GM10248 (cell line): ENCODE results near the gene GNAT2.

Experiments used
- CTCF ChIA-PET: fragments of 300-600 bp; sonication (Branson Sonifier 250); formaldehyde crosslinking; extraction: SDS; loops from one replicate; lab custom pipeline; 2021; ENCODE audit warnings: antibody characterized with exemption; lab: Yijun Ruan, JAX
- POLR2A ChIA-PET: fragments of 350-650 bp; sonication (Branson Sonifier 250); formaldehyde crosslinking; extraction: SDS; loops from one replicate; lab custom pipeline; 2020; ENCODE audit warnings: antibody characterized with exemption; lab: Yijun Ruan, JAX
- DNase-seq: peaks from one replicate; pipeline ENCODE4 v3.0.0; 2012; ENCODE audit errors: extremely low spot score
- TF ChIP-seq, protein P1 (sequence below): IDR thresholded peaks from 2 replicates; pipeline ENCODE4 v1.5.1; 2012; ENCODE audit warnings: mild to moderate bottlenecking, low read depth; ENCODE audit errors: extremely low read depth, missing control alignments, control extremely low read depth

Gene GNAT2

DNA sequence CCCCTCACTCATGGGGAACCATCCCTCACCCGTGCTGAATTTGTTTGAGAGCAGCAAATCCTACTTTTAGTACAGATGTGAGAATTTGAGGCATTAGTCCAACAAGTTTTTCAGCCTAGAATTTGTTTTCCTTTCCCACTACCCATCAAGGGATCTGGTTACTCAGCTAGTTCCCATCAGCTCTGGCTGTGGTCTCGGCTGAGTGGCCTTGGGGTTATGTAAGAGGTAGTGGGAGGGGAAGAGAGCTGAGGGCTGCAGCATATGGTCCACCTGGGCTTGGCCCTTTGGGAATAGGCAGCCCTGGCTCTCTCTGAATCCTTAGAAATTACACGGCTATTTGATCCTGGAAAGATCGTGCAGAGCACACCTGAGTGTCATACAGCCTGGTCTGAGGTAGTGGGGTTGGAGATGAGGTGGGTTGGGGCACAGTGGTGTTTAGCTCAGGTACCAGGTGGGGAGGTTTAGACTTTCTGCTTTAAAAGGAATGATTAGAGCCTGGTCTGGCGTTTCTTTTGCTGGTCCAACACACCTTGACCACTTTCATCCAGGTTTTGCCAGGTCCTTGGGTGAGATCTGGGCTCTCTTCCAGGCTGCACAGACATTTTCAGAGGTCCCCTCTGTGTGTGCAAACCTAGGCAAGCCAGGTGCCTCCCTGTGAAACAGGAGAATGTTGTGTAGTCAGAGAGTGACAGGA lies 40.7 kb upstream of the GNAT2 start:
- DNase-seq, result no peak
- ChIA-PET CTCF (interaction anchor here (0.6 to 9.3 kb wide), 5 partner anchors 9 to 166 kb away, joined by 3 to 108 read pairs (median 3); partner anchors contain the start of gene CYB561D1), POLR2A (no interaction called here)
- TF ChIP-seq, protein P1, sequence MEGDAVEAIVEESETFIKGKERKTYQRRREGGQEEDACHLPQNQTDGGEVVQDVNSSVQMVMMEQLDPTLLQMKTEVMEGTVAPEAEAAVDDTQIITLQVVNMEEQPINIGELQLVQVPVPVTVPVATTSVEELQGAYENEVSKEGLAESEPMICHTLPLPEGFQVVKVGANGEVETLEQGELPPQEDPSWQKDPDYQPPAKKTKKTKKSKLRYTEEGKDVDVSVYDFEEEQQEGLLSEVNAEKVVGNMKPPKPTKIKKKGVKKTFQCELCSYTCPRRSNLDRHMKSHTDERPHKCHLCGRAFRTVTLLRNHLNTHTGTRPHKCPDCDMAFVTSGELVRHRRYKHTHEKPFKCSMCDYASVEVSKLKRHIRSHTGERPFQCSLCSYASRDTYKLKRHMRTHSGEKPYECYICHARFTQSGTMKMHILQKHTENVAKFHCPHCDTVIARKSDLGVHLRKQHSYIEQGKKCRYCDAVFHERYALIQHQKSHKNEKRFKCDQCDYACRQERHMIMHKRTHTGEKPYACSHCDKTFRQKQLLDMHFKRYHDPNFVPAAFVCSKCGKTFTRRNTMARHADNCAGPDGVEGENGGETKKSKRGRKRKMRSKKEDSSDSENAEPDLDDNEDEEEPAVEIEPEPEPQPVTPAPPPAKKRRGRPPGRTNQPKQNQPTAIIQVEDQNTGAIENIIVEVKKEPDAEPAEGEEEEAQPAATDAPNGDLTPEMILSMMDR, result no peak

DNA sequence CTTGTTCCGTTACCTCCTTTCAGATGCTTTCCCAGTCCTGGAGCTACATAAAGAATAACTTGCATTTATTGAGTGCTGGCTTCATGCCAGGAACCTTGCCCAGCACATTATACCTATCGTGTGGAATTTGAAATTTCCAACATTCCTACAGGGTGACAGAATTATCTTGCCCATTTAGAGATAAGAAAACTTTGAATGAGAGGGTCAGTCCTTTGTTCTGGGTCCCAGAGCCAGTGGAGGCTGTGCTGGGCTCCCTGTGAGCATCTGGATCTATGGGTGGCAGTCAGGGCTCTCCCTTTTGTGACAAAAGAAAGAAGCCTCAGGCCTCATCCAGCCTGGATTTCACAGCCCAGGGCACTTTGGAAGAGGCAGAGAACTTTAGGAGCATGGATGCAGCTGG lies 39.7 kb upstream of the GNAT2 start:
- TF ChIP-seq, protein P1, result no peak
- POLR2A ChIA-PET, result no interaction called here
- CTCF ChIA-PET, result interaction anchor here (1.1 to 9.3 kb wide), 3 partner anchors 10 to 19 kb away, joined by 3 to 108 read pairs (median 6); no protein-coding TSS in a partner anchor
- no peak for DNase-seq

- ChIA-PET CTCF (interaction anchor here (1.2 to 9.3 kb wide), 3 partner anchors 9 to 19 kb away, joined by 3 to 108 read pairs (median 6); no protein-coding TSS in a partner anchor), POLR2A (interaction anchor here (0.7 kb wide), 1 partner anchor 109 kb away, joined by 3 read pairs; no protein-coding TSS in a partner anchor)
- TF ChIP-seq, protein P1, result no peak
- no peak for DNase-seq
Measured at GRCh38 chr1:109658533-109659042, 39.2 kb upstream of the GNAT2 start.

GRCh38 chr1:109657970-109658369 lies 38.6 kb upstream of the GNAT2 start:
- CTCF ChIA-PET, result interaction anchor here (1.2 to 9.3 kb wide), 4 partner anchors 8 to 18 kb away, joined by 3 to 108 read pairs (median 6); no protein-coding TSS in a partner anchor
- DNase-seq, result no peak
- POLR2A ChIA-PET, result interaction anchor here (0.7 kb wide), 1 partner anchor 109 kb away, joined by 3 read pairs; no protein-coding TSS in a partner anchor
- TF ChIP-seq, protein P1, result no peak

GRCh38 chr1:109657395-109657794 lies 38.0 kb upstream of the GNAT2 start:
- CTCF ChIA-PET, result interaction anchor here (1.2 to 9.3 kb wide), 4 partner anchors 9 to 18 kb away, joined by 3 to 108 read pairs (median 4); no protein-coding TSS in a partner anchor
- POLR2A ChIA-PET, result no interaction called here
- TF ChIP-seq, protein P1, result no peak
- no peak for DNase-seq

DNA sequence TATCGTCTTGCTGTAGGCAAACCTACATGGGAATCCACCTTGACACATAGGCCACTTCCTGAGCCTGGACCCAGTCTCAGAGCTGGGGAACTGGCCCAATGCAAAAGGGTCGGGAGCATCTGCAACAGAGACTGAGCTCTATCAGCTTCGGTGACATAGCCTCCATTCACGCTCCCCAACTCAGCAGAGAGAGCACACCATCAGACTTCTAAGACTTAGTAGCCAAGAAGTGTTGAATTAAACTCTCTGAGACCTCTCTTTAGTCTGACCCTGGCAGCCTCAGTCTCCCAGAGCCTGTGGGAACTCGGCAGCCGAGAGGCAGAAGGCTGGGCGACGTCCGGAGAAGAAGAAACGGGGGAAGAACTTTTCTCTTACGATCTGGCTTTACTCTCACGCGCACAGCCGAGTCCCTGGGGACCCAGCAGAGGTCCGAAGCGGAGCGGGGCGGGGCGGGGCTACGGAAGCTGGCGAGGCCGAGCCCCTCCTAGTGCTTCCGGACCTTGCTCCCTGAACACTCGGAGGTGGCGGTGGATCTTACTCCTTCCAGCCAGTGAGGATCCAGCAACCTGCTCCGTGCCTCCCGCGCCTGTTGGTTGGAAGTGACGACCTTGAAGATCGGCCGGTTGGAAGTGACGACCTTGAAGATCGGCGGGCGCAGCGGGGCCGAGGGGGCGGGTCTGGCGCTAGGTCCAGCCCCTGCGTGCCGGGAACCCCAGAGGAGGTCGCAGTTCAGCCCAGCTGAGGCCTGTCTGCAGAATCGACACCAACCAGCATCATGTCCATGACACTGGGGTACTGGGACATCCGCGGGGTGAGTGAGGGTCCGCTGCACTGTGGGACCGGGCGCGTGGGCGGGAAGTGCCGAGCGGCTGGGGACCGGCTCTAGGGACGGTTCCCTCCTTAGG lies 36.5 kb upstream of the GNAT2 start, which contains the start of gene GSTM4:
GSTM4 (plus strand) TSS at position 485 of the 905 bp plus-strand sequence; CDS start at position 776, 291 bp downstream.
- CTCF ChIA-PET, result interaction anchor here (0.7 to 9.3 kb wide), 13 partner anchors 10 to 373 kb away, joined by 3 to 108 read pairs (median 4); partner anchors contain the start of genes AHCYL1 and CYB561D1

More for the DNA sequence above, 36.5 kb upstream of the GNAT2 start, which contains the start of gene GSTM4:
- peak; percentile 91 for DNase-seq
- TF ChIP-seq, protein P1, result no peak
- POLR2A ChIA-PET, result interaction anchor here (0.5 to 1.0 kb wide), 3 partner anchors 84 to 378 kb away, joined by 3 to 4 read pairs (median 3); no protein-coding TSS in a partner anchor
